Neural progenitor cell (in vitro differentiated cells): Measurements from ENCODE around the gene TCEAL1.

Experiments
- EZH2phosphoT487 ChIP-seq: fragments of 200-600 bp; sonication (generic); IDR thresholded peaks from 2 replicates; pipeline ENCODE4 v1.6.1; 2017; ENCODE audit warnings: antibody characterized with exemption
- TF ChIP-seq, protein P1 (sequence below): fragments of 200-600 bp; sonication (generic); IDR thresholded peaks from 2 replicates; pipeline ENCODE4 v1.5.1; 2017; ENCODE audit warnings: antibody characterized with exemption, mild to moderate bottlenecking

DNA sequence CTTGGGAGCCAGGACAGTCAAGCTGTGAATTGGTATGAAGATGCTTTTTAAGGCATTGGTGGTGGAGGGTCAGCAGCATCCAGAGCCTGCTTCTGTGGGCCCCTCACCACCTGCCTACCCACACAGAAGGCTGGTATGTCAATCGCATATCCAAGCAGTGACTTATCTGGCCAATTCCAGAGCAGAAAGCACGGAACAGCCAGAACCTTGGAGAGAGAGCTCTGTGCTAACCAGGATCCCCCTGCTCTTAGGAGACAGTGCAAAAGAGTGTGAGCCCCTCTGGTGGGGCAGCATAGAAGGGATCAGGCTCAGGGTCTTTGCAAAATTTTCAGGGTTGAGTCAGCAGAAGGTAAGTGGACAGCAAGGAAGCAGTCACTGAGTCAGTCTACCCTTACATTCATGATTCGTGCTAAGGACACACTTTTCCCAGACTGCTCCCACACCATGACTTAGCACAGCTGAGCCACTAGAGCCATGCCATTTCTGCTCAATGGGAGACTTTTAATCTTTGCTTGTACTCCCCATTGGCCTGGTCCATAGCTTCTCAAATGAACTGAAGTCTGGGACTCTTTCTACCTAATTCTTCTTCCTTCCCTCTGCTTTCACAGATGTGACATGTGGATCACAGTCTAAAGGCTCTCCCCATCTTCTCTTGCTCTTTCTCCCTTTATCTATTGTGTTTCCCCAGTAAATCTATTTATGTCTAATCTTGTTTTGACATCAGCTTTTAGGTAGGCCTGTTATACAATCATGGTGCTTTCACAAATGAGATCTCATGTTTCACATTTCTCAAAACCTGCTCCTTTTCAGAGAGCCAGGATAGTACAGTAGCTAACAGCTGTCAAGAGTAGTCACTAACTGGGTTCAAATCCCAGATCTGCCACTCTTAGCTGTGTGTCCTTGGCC, 37.7 kb downstream of the TCEAL1 start:
- TF ChIP-seq EZH2phosphoT487, result no peak
- TF ChIP-seq, protein P1, sequence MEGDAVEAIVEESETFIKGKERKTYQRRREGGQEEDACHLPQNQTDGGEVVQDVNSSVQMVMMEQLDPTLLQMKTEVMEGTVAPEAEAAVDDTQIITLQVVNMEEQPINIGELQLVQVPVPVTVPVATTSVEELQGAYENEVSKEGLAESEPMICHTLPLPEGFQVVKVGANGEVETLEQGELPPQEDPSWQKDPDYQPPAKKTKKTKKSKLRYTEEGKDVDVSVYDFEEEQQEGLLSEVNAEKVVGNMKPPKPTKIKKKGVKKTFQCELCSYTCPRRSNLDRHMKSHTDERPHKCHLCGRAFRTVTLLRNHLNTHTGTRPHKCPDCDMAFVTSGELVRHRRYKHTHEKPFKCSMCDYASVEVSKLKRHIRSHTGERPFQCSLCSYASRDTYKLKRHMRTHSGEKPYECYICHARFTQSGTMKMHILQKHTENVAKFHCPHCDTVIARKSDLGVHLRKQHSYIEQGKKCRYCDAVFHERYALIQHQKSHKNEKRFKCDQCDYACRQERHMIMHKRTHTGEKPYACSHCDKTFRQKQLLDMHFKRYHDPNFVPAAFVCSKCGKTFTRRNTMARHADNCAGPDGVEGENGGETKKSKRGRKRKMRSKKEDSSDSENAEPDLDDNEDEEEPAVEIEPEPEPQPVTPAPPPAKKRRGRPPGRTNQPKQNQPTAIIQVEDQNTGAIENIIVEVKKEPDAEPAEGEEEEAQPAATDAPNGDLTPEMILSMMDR, result no peak
